Measurements from ENCODE around the gene APOL4.

The APOL4 gene

GRCh38 chr22:36243986-36244385 lies 42.4 kb upstream of the APOL4 start:
- TF ChIP-seq CTCF (IDR thresholded peaks at IDR 0.05; ENCODE audit: low read length, missing control alignments), result no peak
- no peak for DNase-seq (ENCODE audit: low read depth)
- H3K4me3 ChIP-seq (replicated peaks; ENCODE audit: low read depth, low read length), result no peak overlapping the region

GRCh38 chr22:36239401-36240171 lies 38.0 kb upstream of the APOL4 start, which contains the start of gene APOL2:
APOL2 (minus strand) TSS chr22:36239527; CDS start chr22:36233162, 6,365 bp downstream.
- H3K4me3 ChIP-seq (replicated peaks; ENCODE audit: low read depth, low read length), result peak within 1 kb of the TSS; percentile 65
- DNase-seq (ENCODE audit: low read depth), result peak; percentile 93
- TF ChIP-seq CTCF (IDR thresholded peaks at IDR 0.05; ENCODE audit: low read length, missing control alignments), result peak; percentile 74

- no peak for DNase-seq (ENCODE audit: low read depth)
- no peak for TF ChIP-seq CTCF (IDR thresholded peaks at IDR 0.05; ENCODE audit: low read length, missing control alignments)
- peak overlapping the region; percentile 65 for H3K4me3 ChIP-seq (replicated peaks; ENCODE audit: low read depth, low read length)
Observed at GRCh38 chr22:36239150-36239400, 37.5 kb upstream of the APOL4 start.

- peak; percentile 26 for DNase-seq (ENCODE audit: low read depth)
- TF ChIP-seq CTCF (IDR thresholded peaks at IDR 0.05; ENCODE audit: low read length, missing control alignments), result no peak
- H3K4me3 ChIP-seq (replicated peaks; ENCODE audit: low read depth, low read length), result peak overlapping the region; percentile 65
Observed at GRCh38 chr22:36238373-36239149, 37.0 kb upstream of the APOL4 start.

GRCh38 chr22:36237462-36238372 lies 36.1 kb upstream of the APOL4 start:
- TF ChIP-seq CTCF (IDR thresholded peaks at IDR 0.05; ENCODE audit: low read length, missing control alignments), result no peak
- peak overlapping the region; percentile 65 for H3K4me3 ChIP-seq (replicated peaks; ENCODE audit: low read depth, low read length)

GRCh38 chr22:36236388-36237319 lies 35.0 kb upstream of the APOL4 start:
- peak overlapping the region; percentile 6 for H3K4me3 ChIP-seq (replicated peaks; ENCODE audit: low read depth, low read length)
- DNase-seq (ENCODE audit: low read depth), result no peak
- TF ChIP-seq CTCF (IDR thresholded peaks at IDR 0.05; ENCODE audit: low read length, missing control alignments), result no peak

More at GRCh38 chr22:36237462-36238372, 36.1 kb upstream of the APOL4 start:
- DNase-seq (ENCODE audit: low read depth), result peak; percentile 24

Data from fibroblast of pulmonary artery (primary cell).